HG02970 (cell line): ENCODE results near the gene MOB1B.
"Not testable (repeated sequence)": the region's sequence is repeated elsewhere in the genome, so short reads cannot be mapped to it uniquely, and the experiment has no call there.

ENCODE experiments used
- ATAC-seq: cut with Tn5 transposase; IDR thresholded peaks from one replicate; pipeline ENCODE4 v1.9.1; 2021; ENCODE audit warnings: mild to moderate bottlenecking, moderate library complexity, moderate number of reproducible peaks; ENCODE audit not compliant: unreplicated experiment, low FRiP score

MOB1B gene

GRCh38 chr4:70946939-70947338 lies 44.8 kb downstream of the MOB1B start:
- no peak for ATAC-seq

- ATAC-seq: no peak
Observed at GRCh38 chr4:70948665-70949260, 46.6 kb downstream of the MOB1B start.

- ATAC-seq: no peak
Observed at GRCh38 chr4:70954032-70954431, 51.9 kb downstream of the MOB1B start.

GRCh38 chr4:70956549-70957210 lies 54.5 kb downstream of the MOB1B start:
- no peak for ATAC-seq

GRCh38 chr4:70958681-70959080 lies 56.5 kb downstream of the MOB1B start:
- no peak for ATAC-seq

GRCh38 chr4:70969076-70969475 lies 66.9 kb downstream of the MOB1B start:
- ATAC-seq: no peak

GRCh38 chr4:70976252-70976651 lies 74.1 kb downstream of the MOB1B start:
- ATAC-seq: no peak

GRCh38 chr4:70979445-70980008 lies 77.4 kb downstream of the MOB1B start:
- no peak for ATAC-seq

- no peak for ATAC-seq
Observed at GRCh38 chr4:70980196-70980595, 78.0 kb downstream of the MOB1B start.

- no peak for ATAC-seq
Observed at GRCh38 chr4:70984106-70984505, 81.9 kb downstream of the MOB1B start.

GRCh38 chr4:70984589-70984988 lies 82.4 kb downstream of the MOB1B start:
- no peak for ATAC-seq

- ATAC-seq: no peak
Observed at GRCh38 chr4:70991596-70991995, 89.4 kb downstream of the MOB1B start.

GRCh38 chr4:70992391-70992881 lies 90.3 kb downstream of the MOB1B start:
- no peak for ATAC-seq

GRCh38 chr4:70993181-70994068 lies 91.3 kb downstream of the MOB1B start, which contains the start of gene DCK:
Gene DCK, plus strand, starts transcription at chr4:70993649. Its CDS starts 187 bp downstream, at chr4:70993836.
- ATAC-seq: peak; percentile 85

- no peak for ATAC-seq
Observed at GRCh38 chr4:70994069-70994366, 91.8 kb downstream of the MOB1B start.

- ATAC-seq: no peak
Observed at GRCh38 chr4:70994387-70995099, 92.4 kb downstream of the MOB1B start.

GRCh38 chr4:70996018-70996360 lies 93.8 kb downstream of the MOB1B start:
- ATAC-seq: no peak

- no peak for ATAC-seq
Observed at GRCh38 chr4:70997036-70997435, 94.9 kb downstream of the MOB1B start.

- no peak for ATAC-seq
Observed at GRCh38 chr4:70997546-70997945, 95.4 kb downstream of the MOB1B start.

GRCh38 chr4:70999639-71000038 lies 97.5 kb downstream of the MOB1B start:
- ATAC-seq: not testable (repeated sequence)
